WTC11 (cell line): ENCODE measurements around the gene CALN1. TPM values are rescaled to one million over a fixed set of nuclear protein-coding genes. Genes with fewer than 3 reads are reported as not detected.

Experiments used
- ATAC-seq: fragments of 200-7000 bp; cut with Tn5 transposase; 2 replicates; pipeline ENCODE4 v1.10.0; 2021; ENCODE audit warnings: mild to moderate bottlenecking, moderate library complexity
- CTCF ChIA-PET: fragments of 300-600 bp; sonication (Branson Sonifier 250); formaldehyde crosslinking; loops from one replicate; lab custom pipeline; 2021; ENCODE audit warnings: antibody characterized with exemption; lab: Charles Lee
- POLR2A ChIA-PET: fragments of 350-600 bp; sonication (Branson Sonifier 250); formaldehyde crosslinking; loops from one replicate; lab custom pipeline; 2021; ENCODE audit warnings: antibody characterized with exemption; lab: Charles Lee
- DNase-seq: peaks from one replicate; pipeline ENCODE4 v3.0.0; 2021; ENCODE audit warnings: low spot score
- H3K27ac Mint-ChIP-seq: 2 replicates; pipeline ENCODE4 v1.8.0; 2021; ENCODE audit warnings: mixed read lengths
- H3K27me3 Mint-ChIP-seq: 2 replicates; pipeline ENCODE4 v1.8.0; 2021; ENCODE audit warnings: low read depth, mild to moderate bottlenecking, moderate library complexity, mixed read lengths
- H3K36me3 Mint-ChIP-seq: 2 replicates; pipeline ENCODE4 v1.8.0; 2021; ENCODE audit warnings: mixed read lengths
- H3K4me1 Mint-ChIP-seq: 2 replicates; pipeline ENCODE4 v1.8.0; 2022; ENCODE audit warnings: mixed read lengths
- H3K4me3 Mint-ChIP-seq: 2 replicates; pipeline ENCODE4 v1.8.0; 2021; ENCODE audit warnings: mild to moderate bottlenecking, moderate library complexity, mixed read lengths
- H3K9me3 Mint-ChIP-seq: 2 replicates; pipeline ENCODE4 v1.8.0; 2021; ENCODE audit warnings: mixed read lengths
- ATF6 ChIP-seq: sonication (generic); formaldehyde crosslinking; IDR thresholded peaks from 2 replicates; pipeline ENCODE4 v1.8.1; 2023; ENCODE audit warnings: mild to moderate bottlenecking, missing genetic modification reagents
- EMX1 ChIP-seq: fragments of 250-450 bp; sonication (Bioruptor Pico); IDR thresholded peaks from 2 replicates; pipeline ENCODE4 v1.8.0; 2021; ENCODE audit warnings: mild to moderate bottlenecking
- ESRRA ChIP-seq: sonication (generic); formaldehyde crosslinking; IDR thresholded peaks from 2 replicates; pipeline ENCODE4 v1.8.1; 2022; ENCODE audit warnings: mild to moderate bottlenecking, missing genetic modification reagents, borderline replicate concordance
- FOXK1 ChIP-seq: sonication (generic); formaldehyde crosslinking; IDR thresholded peaks from 2 replicates; pipeline ENCODE4 v1.8.0; 2022; ENCODE audit warnings: mild to moderate bottlenecking, moderate library complexity, missing genetic modification reagents
- IRF2 ChIP-seq: sonication (generic); formaldehyde crosslinking; IDR thresholded peaks from 2 replicates; pipeline ENCODE4 v1.8.0; 2022; ENCODE audit warnings: low read depth, missing genetic modification reagents, borderline replicate concordance
- MAX ChIP-seq: sonication (generic); formaldehyde crosslinking; IDR thresholded peaks from 2 replicates; pipeline ENCODE4 v1.8.0; 2022; ENCODE audit warnings: mild to moderate bottlenecking, missing genetic modification reagents
- MXD4 ChIP-seq: fragments of 250-450 bp; sonication (Bioruptor Pico); IDR thresholded peaks from 2 replicates; pipeline ENCODE4 v1.8.0; 2021; ENCODE audit warnings: mild to moderate bottlenecking, moderate library complexity, borderline replicate concordance
- NR3C1 ChIP-seq: sonication (generic); formaldehyde crosslinking; conservative IDR thresholded peaks from 2 replicates; pipeline ENCODE4 v1.8.1; 2023; ENCODE audit warnings: low read depth, mild to moderate bottlenecking, missing genetic modification reagents
- OVOL2 ChIP-seq: fragments of 250-450 bp; sonication (Bioruptor Pico); IDR thresholded peaks from 2 replicates; pipeline ENCODE4 v1.9.0; 2021; ENCODE audit warnings: mild to moderate bottlenecking, borderline replicate concordance
- PRDM15 ChIP-seq: sonication (generic); formaldehyde crosslinking; IDR thresholded peaks from 2 replicates; pipeline ENCODE4 v1.8.0; 2022; ENCODE audit warnings: missing genetic modification reagents
- PRRX2 ChIP-seq: fragments of 250-450 bp; sonication (Bioruptor Pico); IDR thresholded peaks from 2 replicates; pipeline ENCODE4 v1.8.0; 2021; ENCODE audit warnings: mild to moderate bottlenecking
- SP1 ChIP-seq: sonication (generic); formaldehyde crosslinking; conservative IDR thresholded peaks from 2 replicates; pipeline ENCODE4 v1.8.1; 2022; ENCODE audit warnings: missing genetic modification reagents
- USF2 ChIP-seq: sonication (generic); formaldehyde crosslinking; IDR thresholded peaks from 2 replicates; pipeline ENCODE4 v1.8.1; 2023; ENCODE audit warnings: mild to moderate bottlenecking, missing genetic modification reagents, moderate library complexity
- ZMAT4 ChIP-seq: fragments of 250-450 bp; sonication (Bioruptor Pico); IDR thresholded peaks from 2 replicates; pipeline ENCODE4 v1.9.0; 2021; ENCODE audit warnings: mild to moderate bottlenecking
- ZNF219 ChIP-seq: sonication (generic); formaldehyde crosslinking; IDR thresholded peaks from 2 replicates; pipeline ENCODE4 v1.8.0; 2023; ENCODE audit warnings: missing genetic modification reagents, mild to moderate bottlenecking, borderline replicate concordance
- ZNF263 ChIP-seq: sonication (generic); formaldehyde crosslinking; IDR thresholded peaks from 2 replicates; pipeline ENCODE4 v1.8.1; 2022; ENCODE audit warnings: low read depth, mild to moderate bottlenecking, moderate library complexity, missing genetic modification reagents
- ZNF532 ChIP-seq: fragments of 250-450 bp; sonication (Bioruptor Pico); IDR thresholded peaks from 2 replicates; pipeline ENCODE4 v1.9.0; 2021; ENCODE audit warnings: mild to moderate bottlenecking, borderline replicate concordance
- ZSCAN18 ChIP-seq: fragments of 250-450 bp; sonication (Bioruptor Pico); IDR thresholded peaks from 2 replicates; pipeline ENCODE4 v2.1.2; 2022; ENCODE audit warnings: mild to moderate bottlenecking, moderate library complexity
- total RNA-seq: library from RNA; stranded (reverse); gene quantifications from 3 replicates; pipeline ENCODE4 v1.2.3, GENCODE V29; 2021

Gene CALN1
- total RNA-seq, 1 experiment from 2014 or later = 10.5 TPM

- no peak for TF ChIP-seq ATF6 (CRISPR knock-in tag)
- no peak for TF ChIP-seq USF2
- no peak for TF ChIP-seq OVOL2 (CRISPR knock-in tag)
- TF ChIP-seq, all 79 proteins: peak for 0
These were observed 437.5 kb downstream of the CALN1 start (continued) for GRCh38 chr7:71974611-71975010.

GRCh38 chr7:71972534-71972933 is 439.6 kb downstream of the CALN1 start:
- H3K4me1 Mint-ChIP-seq = no peaks in the 10 kb centered on the region
- no peak for TF ChIP-seq ZNF219 (CRISPR knock-in tag)
- TF ChIP-seq, all 79 proteins: peak for 0
- no peak for ATAC-seq
- ChIA-PET POLR2A (no interaction called here), CTCF (no interaction called here)
- Mint-ChIP-seq H3K9me3 (no peaks in the 10 kb centered on the region), H3K27ac (no peak overlapping the region), H3K36me3 (no peaks in the 10 kb centered on the region), H3K27me3 (no peaks in the 10 kb centered on the region), H3K4me3 (no peak overlapping the region)
- DNase-seq = no peak

- CTCF ChIA-PET = no interaction called here
- POLR2A ChIA-PET = no interaction called here
- TF ChIP-seq EMX1 (CRISPR knock-in tag) (no peak), PRRX2 (CRISPR knock-in tag) (no peak), MXD4 (CRISPR knock-in tag) (no peak), FOXK1 (no peak), NR3C1 (CRISPR knock-in tag) (no peak), ZSCAN18 (CRISPR knock-in tag) (no peak), MAX (CRISPR knock-in tag) (no peak), SP1 (CRISPR knock-in tag) (no peak), ZMAT4 (no peak), IRF2 (no peak), ESRRA (no peak)
- ATAC-seq = no peak
- DNase-seq = no peak
- no peak overlapping the region for H3K27ac Mint-ChIP-seq
- H3K36me3 Mint-ChIP-seq = peaks cover 7% of the 10 kb centered on the region; the same call in 1 of the 2 replicates
- peaks cover 3% of the 10 kb centered on the region for H3K9me3 Mint-ChIP-seq
- no peak overlapping the region for H3K4me3 Mint-ChIP-seq
- no peaks in the 10 kb centered on the region for H3K27me3 Mint-ChIP-seq
- H3K4me1 Mint-ChIP-seq = no peaks in the 10 kb centered on the region
These were observed 441.4 kb downstream of the CALN1 start for GRCh38 chr7:71970725-71971124.

GRCh38 chr7:71962636-71963035 is 449.5 kb downstream of the CALN1 start:
- no peaks in the 10 kb centered on the region for H3K4me1 Mint-ChIP-seq
- H3K36me3 Mint-ChIP-seq = peaks cover 8% of the 10 kb centered on the region; the same call in 1 of the 2 replicates
- H3K4me3 Mint-ChIP-seq = no peak overlapping the region
- DNase-seq (no peak), ATAC-seq (no peak)
- no peaks in the 10 kb centered on the region for H3K27me3 Mint-ChIP-seq
- H3K27ac Mint-ChIP-seq = no peak overlapping the region
- ChIA-PET CTCF (interaction anchor here (1.5 kb wide), 1 partner anchor 37 kb away, joined by 3 read pairs; no protein-coding TSS in a partner anchor), POLR2A (no interaction called here)
- peaks cover 8% of the 10 kb centered on the region for H3K9me3 Mint-ChIP-seq
- no peak for TF ChIP-seq ZNF532 (CRISPR knock-in tag)
- TF ChIP-seq ZNF263 (CRISPR knock-in tag) = no peak
- TF ChIP-seq SP1 (CRISPR knock-in tag) = no peak
- no peak for TF ChIP-seq PRDM15 (CRISPR knock-in tag)
